Smooth muscle cell (in vitro differentiated cells): ENCODE data around the gene ZG16B. TPM values are rescaled to one million over a fixed set of nuclear protein-coding genes. Genes with fewer than 3 reads are reported as not detected.

Source experiments
- DNase-seq: peaks from one replicate; lab custom pipeline; 2025; ENCODE audit not compliant: unreplicated experiment; lab: John Stamatoyannopoulos, UW
- H2AFZ ChIP-seq: fragments of 200-600 bp; sonication (generic); 2 replicates; pipeline ENCODE4 v1.6.0; 2016; ENCODE audit warnings: antibody characterized with exemption, low read depth, mild to moderate bottlenecking
- H3F3A ChIP-seq: fragments of 200-600 bp; sonication (generic); 2 replicates; pipeline ENCODE4 v1.6.0; 2017; ENCODE audit warnings: antibody characterized with exemption, low read depth
- H3K27ac ChIP-seq: fragments of 200-600 bp; sonication (generic); 2 replicates; pipeline ENCODE4 v1.5.1; 2016; ENCODE audit warnings: low read depth, mild to moderate bottlenecking
- H3K27me3 ChIP-seq: fragments of 200-600 bp; sonication (generic); 2 replicates; pipeline ENCODE4 v1.6.1; 2016; ENCODE audit warnings: low read depth, mild to moderate bottlenecking
- H3K36me3 ChIP-seq: fragments of 200-600 bp; sonication (generic); 2 replicates; pipeline ENCODE4 v1.5.1; 2016; ENCODE audit warnings: low read depth
- H3K4me1 ChIP-seq: fragments of 200-600 bp; sonication (generic); 2 replicates; pipeline ENCODE4 v1.5.1; 2016; ENCODE audit warnings: low read depth
- H3K4me2 ChIP-seq: fragments of 200-600 bp; sonication (generic); 2 replicates; pipeline ENCODE4 v1.6.0; 2016; ENCODE audit warnings: mild to moderate bottlenecking
- H3K4me3 ChIP-seq: fragments of 200-600 bp; sonication (generic); 2 replicates; pipeline ENCODE4 v1.5.1; 2016; ENCODE audit warnings: mild to moderate bottlenecking
- H3K79me2 ChIP-seq: fragments of 200-600 bp; sonication (generic); 2 replicates; pipeline ENCODE4 v1.6.0; 2016; ENCODE audit warnings: low read depth, mild to moderate bottlenecking
- H3K9ac ChIP-seq: fragments of 200-600 bp; sonication (generic); 2 replicates; pipeline ENCODE4 v1.6.0; 2016; ENCODE audit warnings: low read depth
- H3K9me3 ChIP-seq: fragments of 200-600 bp; sonication (generic); replicated peaks from 2 replicates; pipeline ENCODE4 v1.5.1; 2016; ENCODE audit warnings: low read depth
- H4K20me1 ChIP-seq: fragments of 200-600 bp; sonication (generic); 2 replicates; pipeline ENCODE4 v1.6.0; 2016; ENCODE audit warnings: low read depth
- CTCF ChIP-seq: fragments of 200-600 bp; sonication (generic); IDR thresholded peaks from 2 replicates; pipeline ENCODE4 v1.5.1; 2017; ENCODE audit warnings: borderline replicate concordance, mild to moderate bottlenecking, antibody characterized with exemption; ENCODE audit not compliant: insufficient read depth, poor library complexity, severe bottlenecking
- WGBS: methylation state at CpG from one replicate; pipeline ENCODE4 v1.1.7; 2016; ENCODE audit warnings: low lambda C conversion rate; 5-methylcytosine and 5-hydroxymethylcytosine counted together
- polyA plus RNA-seq: library from polyadenylated mRNA; unstranded; fragments of >200 nt; fragmentation: Nextera tagmentation; extraction: Ambion mirVana; gene quantifications from 2 replicates; pipeline ENCODE4 v1.2.1, GENCODE V29; 2016
- small RNA-seq: library from RNA; depleted of rRNA; stranded (forward); fragments of <200 nt; gene quantifications from one replicate; pipeline ENCODE3, GENCODE V24; 2014
- total RNA-seq: library from RNA; depleted of rRNA; stranded (reverse); fragments of >200 nt; gene quantifications from 2 replicates; pipeline ENCODE4 v1.2.3, GENCODE V29; 2014

Gene ZG16B
- total and polyA plus RNA-seq, 2 experiments from 2014 or later, result not detected

GRCh38 chr16:2879854-2880508, 49.9 kb downstream of the ZG16B start:
- Histone ChIP-seq H2AFZ (no peak overlapping the region), H3K4me3 (no peak overlapping the region)

More at GRCh38 chr16:2879854-2880508, 49.9 kb downstream of the ZG16B start:
- Histone ChIP-seq H3K9me3 (no peaks in the 10 kb centered on the region), H3K4me2 (no peak overlapping the region), H3K4me1 (no peaks in the 10 kb centered on the region), H3F3A (no peaks in the 10 kb centered on the region), H3K79me2 (peaks cover 10% of the 10 kb centered on the region), H3K9ac (no peak overlapping the region), H4K20me1 (no peaks in the 10 kb centered on the region), H3K36me3 (no peaks in the 10 kb centered on the region), H3K27ac (no peak overlapping the region), H3K27me3 (no peaks in the 10 kb centered on the region)
- TF ChIP-seq CTCF, result no peak
- WGBS, result 79% methylated on average over 6 of the region's 6 CpGs
- DNase-seq, result no peak

Small RNA genes lying within 50 kb of the gene (small RNA-seq; reads per million reads assigned to genes)
- gene SNORA3C, result not detected

Other genes starting within 250 kb of the ZG16B start
- 27.0 and 38.2 TPM in 2 replicates for gene KCTD5, start 147.8 kb upstream of the ZG16B start, total RNA-seq
- 35.5 and 36.6 TPM in 2 replicates for gene KCTD5, start 147.8 kb upstream of the ZG16B start, polyA plus RNA-seq
- gene PRSS27, start 110.1 kb upstream of the ZG16B start, total RNA-seq, result 0.63 and 2.7 TPM in 2 replicates
- gene PRSS27, start 110.1 kb upstream of the ZG16B start, polyA plus RNA-seq, result 2.3 and 3.3 TPM in 2 replicates
- 83.0 and 125 TPM in 2 replicates for gene SRRM2, start 77.7 kb upstream of the ZG16B start, total RNA-seq
- gene SRRM2, start 77.7 kb upstream of the ZG16B start, polyA plus RNA-seq, result 280 and 434 TPM in 2 replicates
- gene ELOB, start 53.0 kb upstream of the ZG16B start, total RNA-seq, result 529 and 1,090 TPM in 2 replicates
- 709 and 739 TPM in 2 replicates for gene ELOB, start 53.0 kb upstream of the ZG16B start, polyA plus RNA-seq
- not detected in 2 replicates for gene PRSS33, start 42.7 kb upstream of the ZG16B start, total RNA-seq
- gene PRSS33, start 42.7 kb upstream of the ZG16B start, polyA plus RNA-seq, result not detected in 2 replicates
- not detected in 2 replicates for gene PRSS41, start 31.8 kb upstream of the ZG16B start, total RNA-seq
- gene PRSS41, start 31.8 kb upstream of the ZG16B start, polyA plus RNA-seq, result not detected in 2 replicates
- gene PRSS21, start 13.1 kb upstream of the ZG16B start, total RNA-seq, result not detected in 2 replicates
- not detected in 2 replicates for gene PRSS21, start 13.1 kb upstream of the ZG16B start, polyA plus RNA-seq
- 2.2 TPM in 1 of 2 replicates, not detected in the other for gene PRSS22, start 27.9 kb downstream of the ZG16B start, total RNA-seq
- 0.79 and 3.7 TPM in 2 replicates for gene PRSS22, start 27.9 kb downstream of the ZG16B start, polyA plus RNA-seq
- gene FLYWCH2, start 52.9 kb downstream of the ZG16B start, total RNA-seq, result 31.7 and 44.6 TPM in 2 replicates
- 49.3 and 52.7 TPM in 2 replicates for gene FLYWCH2, start 52.9 kb downstream of the ZG16B start, polyA plus RNA-seq
- gene FLYWCH1, start 81.6 kb downstream of the ZG16B start, total RNA-seq, result 13.5 and 26.1 TPM in 2 replicates
- gene FLYWCH1, start 81.6 kb downstream of the ZG16B start, polyA plus RNA-seq, result 26.0 and 26.4 TPM in 2 replicates
- gene KREMEN2, start 134.0 kb downstream of the ZG16B start, total RNA-seq, result 0.27 and 1.3 TPM in 2 replicates
- 2.0 TPM in 2 replicates for gene KREMEN2, start 134.0 kb downstream of the ZG16B start, polyA plus RNA-seq
- 4.6 and 4.8 TPM in 2 replicates for gene PAQR4, start 139.0 kb downstream of the ZG16B start, total RNA-seq
- 7.9 and 9.3 TPM in 2 replicates for gene PAQR4, start 139.0 kb downstream of the ZG16B start, polyA plus RNA-seq
- 10.4 and 13.8 TPM in 2 replicates for gene PKMYT1, start 150.1 kb downstream of the ZG16B start, total RNA-seq
- 28.9 and 32.6 TPM in 2 replicates for gene PKMYT1, start 150.1 kb downstream of the ZG16B start, polyA plus RNA-seq
- gene CLDN9, start 182.6 kb downstream of the ZG16B start, total RNA-seq, result 1.3 and 1.8 TPM in 2 replicates
- 0.81 and 4.5 TPM in 2 replicates for gene CLDN9, start 182.6 kb downstream of the ZG16B start, polyA plus RNA-seq
- gene CLDN6, start 187.9 kb downstream of the ZG16B start, total RNA-seq, result 97.0 and 113 TPM in 2 replicates
- gene CLDN6, start 187.9 kb downstream of the ZG16B start, polyA plus RNA-seq, result 55.4 and 365 TPM in 2 replicates
- gene TNFRSF12A, start 190.1 kb downstream of the ZG16B start, total RNA-seq, result 192 and 219 TPM in 2 replicates
- 386 and 512 TPM in 2 replicates for gene TNFRSF12A, start 190.1 kb downstream of the ZG16B start, polyA plus RNA-seq
- 63.3 and 73.5 TPM in 2 replicates for gene HCFC1R1, start 193.6 kb downstream of the ZG16B start, total RNA-seq
- 337 and 367 TPM in 2 replicates for gene HCFC1R1, start 193.6 kb downstream of the ZG16B start, polyA plus RNA-seq
- gene THOC6, start 193.7 kb downstream of the ZG16B start, total RNA-seq, result 24.1 and 28.9 TPM in 2 replicates
- 59.4 and 83.9 TPM in 2 replicates for gene THOC6, start 193.7 kb downstream of the ZG16B start, polyA plus RNA-seq
- 0.49 and 1.5 TPM in 2 replicates for gene BICDL2, start 206.6 kb downstream of the ZG16B start, total RNA-seq
- gene BICDL2, start 206.6 kb downstream of the ZG16B start, polyA plus RNA-seq, result 0.86 and 7.9 TPM in 2 replicates
- 0.36 and 0.90 TPM in 2 replicates for gene MMP25, start 216.3 kb downstream of the ZG16B start, total RNA-seq
- 1.3 and 3.5 TPM in 2 replicates for gene MMP25, start 216.3 kb downstream of the ZG16B start, polyA plus RNA-seq
- 25.1 and 26.3 TPM in 2 replicates for gene IL32, start 235.3 kb downstream of the ZG16B start, total RNA-seq
- 27.7 and 35.0 TPM in 2 replicates for gene IL32, start 235.3 kb downstream of the ZG16B start, polyA plus RNA-seq